ENCODE measurements around the gene IGSF9B. TPM values are rescaled to one million over a fixed set of nuclear protein-coding genes. Genes with fewer than 3 reads are reported as not detected.

The IGSF9B gene
- total RNA-seq, 1 donor from 2014 or later, result 209 TPM

DNA sequence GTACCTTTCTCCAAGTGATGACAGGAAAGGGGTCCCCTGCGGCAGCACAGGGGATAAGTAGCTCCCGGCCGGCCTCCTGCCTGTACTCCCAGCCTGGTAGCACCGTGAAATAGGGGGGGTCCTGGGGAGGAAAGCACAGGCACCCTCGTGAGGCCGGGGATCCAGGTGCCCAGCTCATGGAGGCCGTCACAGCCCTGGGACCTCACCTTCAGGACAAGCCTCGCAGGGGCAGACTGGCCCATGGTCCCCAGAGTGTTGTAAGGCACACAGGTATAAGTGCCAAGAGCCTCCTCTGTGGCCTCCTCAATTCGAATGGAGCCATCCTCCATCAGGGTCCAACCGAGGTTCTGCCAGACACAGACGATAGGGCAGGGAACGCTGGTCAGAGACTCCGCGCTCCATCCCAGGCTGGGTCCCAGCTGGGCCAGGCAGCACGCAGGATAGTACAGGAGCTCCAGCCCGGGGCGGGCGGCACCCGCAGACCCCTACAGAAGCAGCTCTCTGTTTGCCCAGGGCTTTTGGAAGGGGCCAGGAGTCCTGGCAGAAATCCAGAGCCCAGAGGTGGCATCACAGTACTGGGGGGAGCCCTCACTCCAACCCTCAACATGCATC, 25.2 kb downstream of the IGSF9B start:
- H3K27me3 Mint-ChIP-seq (ENCODE audit: unreplicated experiment), result peaks cover 29% of the 10 kb centered on the region
- peaks cover 10% of the 10 kb centered on the region for H3K36me3 Mint-ChIP-seq (ENCODE audit: unreplicated experiment)
- DNase-seq, result no peak
- H3K4me1 Mint-ChIP-seq (ENCODE audit: low read depth, unreplicated experiment), result peaks cover 43% of the 10 kb centered on the region
- no peak overlapping the region for H3K4me3 Mint-ChIP-seq (ENCODE audit: unreplicated experiment)
- TF ChIP-seq CTCF (IDR thresholded peaks at IDR 0.05; ENCODE audit: partially characterized antibody, unreplicated experiment), result no peak
- H3K27ac Mint-ChIP-seq (ENCODE audit: unreplicated experiment), result no peak overlapping the region
- peaks cover 37% of the 10 kb centered on the region for H3K9me3 Mint-ChIP-seq (ENCODE audit: unreplicated experiment)

DNA sequence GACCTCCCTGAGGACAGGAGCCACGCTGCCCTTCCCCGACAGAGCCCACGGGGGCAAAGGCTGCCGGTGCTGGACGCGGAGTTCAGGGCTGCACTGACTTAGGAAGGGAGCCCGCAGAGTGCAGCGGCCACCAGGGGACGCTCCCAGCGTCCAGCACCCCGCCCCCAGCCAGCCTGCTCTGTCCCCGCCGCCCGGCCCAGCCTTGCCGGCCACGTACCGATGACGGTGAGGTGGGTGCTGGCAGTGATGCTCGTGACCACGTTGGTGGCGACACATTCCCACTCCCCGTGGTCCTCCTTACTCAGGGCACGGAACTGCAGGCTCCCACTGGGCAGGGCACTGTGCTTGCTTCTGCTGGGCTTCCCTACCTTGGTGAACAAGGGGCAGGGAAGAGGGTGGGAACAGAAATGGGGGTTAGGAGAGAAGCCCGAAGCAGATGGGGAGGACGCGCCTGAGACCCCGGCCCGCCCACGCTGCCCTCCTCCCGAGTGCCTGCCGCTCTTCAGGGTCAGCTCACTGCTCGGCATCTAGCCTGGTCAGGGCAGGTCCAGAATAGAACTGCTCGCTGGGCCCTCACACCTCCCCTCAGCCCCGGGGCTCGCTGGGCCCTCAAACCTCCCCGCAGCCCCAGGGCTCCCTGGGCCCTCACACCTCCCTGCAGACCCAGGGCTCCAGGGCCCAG, 25.9 kb downstream of the IGSF9B start:
- peak; percentile 36 for TF ChIP-seq CTCF (IDR thresholded peaks at IDR 0.05; ENCODE audit: partially characterized antibody, unreplicated experiment)
- Mint-ChIP-seq H3K27me3 (ENCODE audit: unreplicated experiment) (peaks cover 24% of the 10 kb centered on the region), H3K4me1 (ENCODE audit: low read depth, unreplicated experiment) (peaks cover 38% of the 10 kb centered on the region), H3K27ac (ENCODE audit: unreplicated experiment) (no peak overlapping the region), H3K9me3 (ENCODE audit: unreplicated experiment) (peaks cover 31% of the 10 kb centered on the region), H3K4me3 (ENCODE audit: unreplicated experiment) (no peak overlapping the region), H3K36me3 (ENCODE audit: unreplicated experiment) (peaks cover 10% of the 10 kb centered on the region)
- DNase-seq, result no peak

GRCh38 chr11:133930053-133930766, 26.6 kb downstream of the IGSF9B start:
- Mint-ChIP-seq H3K27me3 (ENCODE audit: unreplicated experiment) (peaks cover 19% of the 10 kb centered on the region), H3K9me3 (ENCODE audit: unreplicated experiment) (peaks cover 26% of the 10 kb centered on the region), H3K27ac (ENCODE audit: unreplicated experiment) (no peak overlapping the region), H3K4me1 (ENCODE audit: low read depth, unreplicated experiment) (peaks cover 35% of the 10 kb centered on the region), H3K4me3 (ENCODE audit: unreplicated experiment) (no peak overlapping the region), H3K36me3 (ENCODE audit: unreplicated experiment) (peaks cover 10% of the 10 kb centered on the region)
- no peak for TF ChIP-seq CTCF (IDR thresholded peaks at IDR 0.05; ENCODE audit: partially characterized antibody, unreplicated experiment)
- no peak for DNase-seq

GRCh38 chr11:133929401-133930052, 27.2 kb downstream of the IGSF9B start:
- Mint-ChIP-seq H3K4me3 (ENCODE audit: unreplicated experiment) (peak overlapping the region; percentile 34), H3K27ac (ENCODE audit: unreplicated experiment) (peak overlapping the region; percentile 65), H3K4me1 (ENCODE audit: low read depth, unreplicated experiment) (peaks cover 28% of the 10 kb centered on the region), H3K36me3 (ENCODE audit: unreplicated experiment) (peaks cover 9% of the 10 kb centered on the region), H3K9me3 (ENCODE audit: unreplicated experiment) (peaks cover 19% of the 10 kb centered on the region), H3K27me3 (ENCODE audit: unreplicated experiment) (peaks cover 15% of the 10 kb centered on the region)
- DNase-seq, result no peak
- TF ChIP-seq CTCF (IDR thresholded peaks at IDR 0.05; ENCODE audit: partially characterized antibody, unreplicated experiment), result no peak
